OCI-M1 (cell line): ENCODE measurements around the gene LUM.
"Not testable (repeated sequence)": the region's sequence is repeated elsewhere in the genome, so short reads cannot be mapped to it uniquely, and the experiment has no call there.

Experiments used
- DNase-seq: peaks from one replicate; lab custom pipeline; 2025; lab: John Stamatoyannopoulos, UW

Gene LUM

DNA sequence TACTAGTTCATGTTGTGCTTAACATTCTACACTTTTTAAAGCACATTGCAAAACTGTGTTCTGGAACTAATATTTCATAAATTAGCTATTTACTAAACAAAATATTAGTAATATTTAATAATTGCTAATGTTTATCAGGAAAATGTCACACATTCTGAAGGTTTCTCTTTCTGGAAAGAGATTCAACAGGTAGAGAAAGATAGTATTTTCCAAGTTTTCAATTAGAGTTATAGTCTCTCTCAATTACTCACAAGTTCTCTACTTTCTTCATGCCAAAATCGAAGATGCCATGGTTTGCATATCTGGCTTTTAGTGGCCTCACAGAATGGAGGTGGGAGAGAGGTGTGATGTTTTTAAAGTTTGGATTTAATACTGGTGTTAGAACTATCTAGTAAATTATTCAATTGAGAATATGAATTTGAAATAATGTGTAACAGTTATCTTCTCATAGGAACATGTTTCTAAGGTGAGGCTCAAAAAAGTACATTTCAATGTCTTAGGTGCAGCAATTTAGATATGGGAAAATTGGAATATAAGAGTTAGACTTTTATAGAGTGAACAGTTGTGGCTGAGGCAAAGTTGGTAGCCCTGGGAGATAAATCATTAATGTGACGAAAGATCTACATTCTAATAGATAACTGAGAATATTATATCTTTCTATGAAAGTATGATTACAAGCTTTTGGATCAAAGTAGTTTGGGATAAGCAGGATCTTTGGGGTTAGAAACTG lies 1.5 kb downstream of the LUM start:
- no peak for DNase-seq

DNA sequence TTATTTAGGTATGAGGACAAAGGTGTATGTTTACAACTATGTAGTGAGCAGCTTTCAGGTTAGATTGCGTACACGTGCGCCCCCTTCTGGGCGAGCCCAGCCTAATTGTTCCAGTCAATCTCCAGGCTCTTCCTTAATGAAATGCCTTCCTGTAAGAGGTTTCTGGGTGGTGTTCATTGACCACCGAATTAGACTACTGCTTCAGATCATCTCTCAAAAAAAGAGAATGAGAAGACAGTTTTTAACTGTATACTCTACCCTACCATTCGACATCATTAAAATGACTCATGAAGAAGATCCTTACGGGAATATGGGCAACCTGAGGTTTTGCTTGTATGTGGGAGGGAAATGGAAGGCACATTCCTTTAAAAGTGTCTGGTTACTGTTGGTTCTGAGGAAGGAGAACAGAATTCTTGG lies 2.1 kb downstream of the LUM start:
- DNase-seq = peak; percentile 86

DNA sequence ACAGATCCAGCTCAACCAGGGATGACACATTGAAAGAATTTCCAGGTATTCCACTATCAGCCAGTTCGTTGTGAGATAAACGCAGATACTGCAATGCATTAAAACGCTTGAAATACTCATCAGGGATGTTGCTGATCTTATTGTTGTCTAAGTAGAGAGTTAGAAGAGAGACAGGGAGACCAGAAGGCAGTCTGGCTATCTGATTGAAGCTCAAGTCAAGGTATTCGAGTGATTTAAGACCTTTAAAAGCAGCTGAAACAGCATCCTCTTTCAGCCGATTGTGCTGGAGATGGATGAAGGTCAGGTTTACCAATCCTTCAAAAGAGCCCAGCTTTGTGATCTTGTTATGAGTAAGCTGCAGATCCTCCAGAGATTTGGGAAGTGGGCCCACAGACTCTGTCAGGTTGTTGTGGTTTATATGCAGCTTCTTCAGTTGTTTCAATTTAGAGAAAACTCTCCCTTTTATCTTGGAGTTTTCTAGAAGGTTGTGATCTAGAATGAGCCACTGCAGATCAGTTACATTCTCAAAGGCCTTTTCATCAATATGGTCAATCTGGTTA lies 3.0 kb downstream of the LUM start:
- DNase-seq = no peak

DNA sequence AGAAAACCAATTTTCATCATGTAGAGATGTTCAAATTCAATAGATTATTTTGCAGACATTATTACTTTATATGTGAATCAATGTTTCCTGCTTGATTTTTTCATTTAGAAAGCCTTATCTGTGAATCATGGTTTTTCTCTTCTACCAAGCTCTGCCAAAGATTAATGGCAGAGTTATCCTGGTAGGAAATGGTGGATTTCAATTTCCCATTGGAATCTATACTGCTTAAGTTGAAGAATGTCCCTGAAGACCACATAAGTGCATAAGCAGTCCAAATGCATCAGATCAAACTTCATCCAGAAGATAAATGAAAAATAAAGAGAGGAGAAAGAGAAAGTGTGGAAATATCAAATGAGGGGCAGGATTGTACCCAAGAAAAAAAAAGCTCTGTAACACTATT lies 5.0 kb downstream of the LUM start:
- DNase-seq = no peak

DNA sequence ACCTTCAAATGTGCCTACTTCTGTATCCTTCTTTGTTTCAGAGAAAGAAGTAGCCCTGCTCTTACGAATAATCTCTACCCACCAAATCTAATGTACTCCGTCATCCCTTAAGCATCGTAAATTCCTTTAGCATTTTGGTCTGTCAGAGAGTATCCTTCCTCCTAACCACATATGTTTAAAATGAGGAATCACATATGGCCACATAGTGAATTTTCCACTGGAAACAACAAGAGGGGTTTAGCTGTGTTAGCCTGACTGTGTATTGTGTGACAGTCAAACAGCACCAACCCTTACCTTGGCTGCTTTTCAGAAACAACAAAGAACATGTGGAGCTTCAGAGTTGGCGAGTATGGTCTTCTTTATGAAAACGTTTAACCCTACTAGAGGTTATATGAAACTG lies 5.5 kb downstream of the LUM start:
- DNase-seq = no peak

DNA sequence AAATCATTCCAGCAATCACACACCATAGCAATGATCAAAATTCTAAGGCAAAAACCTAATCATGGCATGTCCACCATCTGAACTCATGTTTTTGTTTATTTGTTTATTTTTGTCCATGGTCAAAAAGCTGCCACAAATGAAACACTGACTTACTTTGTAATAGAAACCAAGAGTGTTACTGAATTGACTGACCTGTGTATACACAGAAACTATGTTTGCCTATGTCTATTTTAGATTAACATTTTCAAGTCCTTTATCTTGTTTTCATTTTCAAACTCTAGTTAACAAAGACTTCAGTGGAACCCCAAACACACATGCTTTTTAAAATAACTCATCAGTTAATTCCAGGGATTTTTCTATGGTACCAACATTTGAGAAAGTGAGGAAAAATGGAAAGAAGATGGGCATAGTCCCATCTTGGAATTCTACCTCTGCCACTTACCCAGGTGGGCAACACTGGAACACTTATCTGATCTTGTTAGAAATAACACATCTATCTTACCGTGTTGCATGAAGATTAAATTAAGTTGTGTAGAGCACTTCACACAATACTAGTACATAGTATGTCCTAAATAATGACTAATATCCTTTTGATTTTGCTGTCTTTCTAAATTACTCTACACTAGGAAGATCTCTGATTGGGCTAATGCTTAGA lies 6.4 kb downstream of the LUM start:
- DNase-seq = no peak

DNA sequence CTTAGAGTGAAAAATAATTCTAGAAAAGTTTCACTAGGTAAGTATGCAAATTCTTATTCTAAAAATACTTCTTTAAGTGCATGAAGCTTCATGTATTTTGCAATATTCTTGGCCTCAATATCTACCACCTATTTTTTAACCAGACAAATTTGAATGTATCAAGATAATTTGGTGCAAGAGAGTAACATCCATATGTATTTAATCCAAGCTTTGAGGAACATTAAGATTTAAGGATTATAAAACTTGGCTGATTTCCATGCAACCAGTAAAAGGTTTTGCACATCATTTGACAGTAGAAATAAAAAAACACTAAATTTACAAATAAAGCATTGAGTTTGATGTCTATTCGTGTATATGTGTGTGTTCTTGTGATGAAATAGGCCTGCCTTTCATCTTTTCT lies 7.7 kb downstream of the LUM start:
- no peak for DNase-seq

DNA sequence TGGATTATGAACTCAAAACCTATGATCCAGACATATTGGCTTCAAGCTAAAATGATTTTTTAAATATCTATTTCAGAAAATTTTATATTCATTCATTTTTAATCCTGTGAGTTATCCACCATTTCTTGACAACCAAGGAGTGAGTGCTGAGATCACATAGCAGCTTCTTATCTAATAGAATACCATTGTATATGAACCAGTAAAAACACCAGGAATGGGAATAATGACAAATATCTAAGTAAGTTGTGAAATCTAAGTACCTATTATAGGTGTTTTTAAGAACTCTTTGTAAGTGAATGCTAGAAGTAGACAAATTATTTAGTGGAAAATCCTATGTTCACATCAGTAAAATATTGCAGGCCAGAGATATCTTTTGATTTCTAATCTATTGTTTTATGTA lies 8.2 kb downstream of the LUM start:
- no peak for DNase-seq

DNA sequence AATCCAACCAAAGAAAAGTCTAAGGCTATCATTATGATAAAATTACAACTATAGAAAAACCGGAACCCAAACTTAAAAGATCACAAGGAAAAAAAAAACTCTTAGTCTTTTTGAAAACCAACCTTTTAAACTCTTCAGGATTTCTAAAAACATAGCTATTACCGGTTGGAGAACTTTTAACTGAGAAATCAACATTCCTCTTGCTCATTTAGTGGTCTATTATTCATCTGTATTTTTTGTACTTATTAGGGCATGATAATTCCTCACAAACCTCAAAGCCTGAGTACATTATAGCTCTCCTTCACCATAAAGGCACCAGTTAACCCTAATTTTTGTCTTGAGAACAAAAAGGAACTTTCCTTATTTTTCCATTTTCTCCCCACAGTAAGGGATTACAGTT lies 10.4 kb downstream of the LUM start:
- DNase-seq = no peak

DNA sequence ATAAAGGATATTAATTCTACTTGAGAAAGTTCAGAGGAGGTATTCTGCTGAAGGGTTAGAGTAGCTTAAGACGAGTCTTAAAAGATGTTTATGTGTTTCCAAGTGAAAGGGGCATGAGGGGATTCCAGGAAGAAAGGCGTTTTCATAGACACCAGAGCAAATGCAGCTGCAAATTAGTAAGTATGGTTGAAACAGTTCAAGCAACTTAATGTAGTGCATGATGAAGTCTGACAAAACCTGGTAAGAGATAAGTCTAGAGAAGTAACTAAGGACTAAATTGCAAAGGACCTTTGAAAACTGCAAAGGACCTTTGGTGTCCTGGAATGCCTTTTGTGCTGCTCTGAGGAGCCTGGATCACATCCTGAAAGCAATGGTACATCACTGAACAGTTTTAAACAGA lies 11.5 kb downstream of the LUM start:
- DNase-seq = no peak

DNA sequence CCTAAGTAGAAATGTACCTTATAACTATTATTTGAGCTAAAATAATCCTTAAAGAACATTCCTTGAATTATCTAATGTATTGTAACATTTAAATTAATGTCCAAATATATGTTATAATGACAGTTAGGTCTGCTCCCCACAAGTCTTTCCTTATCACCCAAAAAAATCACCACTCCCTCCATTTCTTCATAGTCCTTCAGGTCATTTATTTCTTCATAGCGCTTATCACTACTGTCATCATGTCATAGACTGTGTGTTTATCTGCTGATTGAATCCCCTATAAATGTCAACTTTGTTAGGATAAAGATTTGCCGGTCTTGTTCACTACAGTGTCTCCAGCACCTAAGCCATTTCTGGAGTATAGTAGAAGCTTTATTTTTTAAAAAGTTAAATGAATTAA lies 12.0 kb downstream of the LUM start:
- no peak for DNase-seq

DNA sequence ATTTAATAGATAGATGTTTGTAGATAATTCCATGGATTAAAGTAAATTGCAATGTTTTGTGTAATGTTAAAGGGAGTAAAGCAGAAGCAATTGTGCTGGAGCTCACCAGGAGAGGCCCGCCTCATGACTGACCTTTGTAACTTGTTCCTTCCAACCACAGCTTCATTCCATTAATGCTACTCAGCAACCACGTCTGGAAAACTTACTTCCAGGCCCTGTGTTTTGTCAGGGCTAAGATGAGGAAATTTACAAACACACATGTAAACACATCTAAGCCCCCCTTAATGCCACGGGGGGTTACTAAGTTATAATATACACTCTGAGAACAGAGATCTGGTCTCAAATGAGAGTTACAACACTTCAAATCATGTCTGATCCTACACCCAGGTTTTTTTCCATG lies 12.4 kb downstream of the LUM start:
- no peak for DNase-seq

DNA sequence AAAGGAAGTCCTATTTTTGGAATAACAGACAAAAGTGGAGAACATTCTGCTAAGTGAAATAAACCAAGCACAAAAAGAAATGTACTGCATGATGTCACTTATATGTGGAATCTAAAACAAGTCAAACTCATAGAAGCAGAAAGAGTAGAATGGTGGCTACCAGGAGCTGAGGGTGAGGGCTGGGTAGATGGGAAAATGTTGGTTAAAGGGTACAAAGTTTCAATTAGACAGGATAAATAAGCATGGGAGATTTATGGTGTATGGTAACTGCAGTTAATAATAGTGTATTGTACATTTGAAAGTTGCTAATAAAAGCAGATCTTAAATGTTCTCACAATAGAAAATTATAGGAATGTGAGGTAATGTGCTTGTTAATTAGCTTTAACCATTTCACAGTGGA lies 12.8 kb downstream of the LUM start:
- peak; percentile 14 for DNase-seq

DNA sequence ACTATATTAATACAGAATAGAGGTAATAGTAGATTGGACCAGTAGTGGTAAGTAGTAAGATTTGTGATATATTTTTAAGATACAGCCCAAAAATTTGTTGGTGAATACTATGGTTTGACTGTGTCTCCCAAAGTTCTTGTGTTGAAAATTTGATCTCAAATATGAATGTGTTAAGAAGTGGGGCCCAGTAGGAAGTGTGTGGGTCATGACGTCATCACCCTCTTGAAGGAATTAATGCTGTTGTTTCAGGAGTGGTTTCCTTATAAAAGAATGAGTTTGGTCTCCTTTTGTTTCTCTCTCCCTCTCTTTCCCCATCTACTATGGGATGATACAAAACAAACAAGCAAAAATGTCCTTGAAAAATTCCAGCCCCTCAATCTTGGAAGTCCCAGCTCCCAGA lies 16.3 kb downstream of the LUM start:
- no peak for DNase-seq

DNA sequence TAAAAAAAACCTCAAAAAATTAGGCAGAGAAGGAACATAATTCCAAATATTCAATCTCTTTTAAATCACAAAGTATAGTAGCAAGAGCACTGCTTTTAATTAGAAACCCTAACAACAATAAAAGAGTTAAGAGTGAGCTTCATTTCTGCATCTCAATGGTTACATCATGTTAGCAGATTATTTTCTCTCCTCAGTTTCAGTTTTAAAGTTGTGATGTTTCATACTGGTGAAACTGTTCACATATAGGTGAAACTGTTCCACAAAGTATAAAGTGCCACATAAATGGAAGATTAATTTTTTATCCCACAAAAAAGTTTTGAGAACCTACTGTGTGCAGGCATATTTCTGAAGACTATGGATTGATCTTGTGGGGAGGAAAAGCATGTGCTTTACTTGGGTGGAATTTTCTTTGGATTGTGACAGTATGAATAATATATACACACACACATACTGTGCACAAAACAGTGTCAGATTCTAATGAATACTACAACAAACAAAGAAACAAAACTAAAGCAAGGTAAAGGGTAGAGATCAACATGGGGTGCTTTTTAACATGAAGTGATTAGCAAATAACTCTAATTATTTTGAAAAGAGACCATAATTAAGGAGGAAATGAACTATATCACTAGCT lies 17.1 kb downstream of the LUM start:
- DNase-seq = peak; percentile 28

DNA sequence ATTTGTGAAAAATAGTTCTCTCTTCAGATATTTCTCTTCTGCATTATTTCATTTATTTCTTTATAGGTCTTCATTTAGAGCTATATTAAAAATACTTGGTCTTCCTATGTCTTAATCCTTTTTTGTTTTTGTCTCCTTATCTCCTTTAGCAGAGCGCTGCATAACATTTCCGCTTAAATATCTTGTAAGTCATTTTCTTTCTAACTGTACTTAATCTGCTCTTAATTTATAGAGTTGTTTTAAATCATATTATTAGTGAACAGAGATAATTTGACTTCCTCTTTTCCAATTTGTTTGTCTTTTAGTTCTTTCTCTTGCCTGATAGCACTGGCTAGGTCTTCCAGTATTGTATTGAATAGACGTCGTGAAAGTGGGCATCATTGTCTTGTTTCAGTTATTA lies 18.0 kb downstream of the LUM start:
- no peak for DNase-seq

DNA sequence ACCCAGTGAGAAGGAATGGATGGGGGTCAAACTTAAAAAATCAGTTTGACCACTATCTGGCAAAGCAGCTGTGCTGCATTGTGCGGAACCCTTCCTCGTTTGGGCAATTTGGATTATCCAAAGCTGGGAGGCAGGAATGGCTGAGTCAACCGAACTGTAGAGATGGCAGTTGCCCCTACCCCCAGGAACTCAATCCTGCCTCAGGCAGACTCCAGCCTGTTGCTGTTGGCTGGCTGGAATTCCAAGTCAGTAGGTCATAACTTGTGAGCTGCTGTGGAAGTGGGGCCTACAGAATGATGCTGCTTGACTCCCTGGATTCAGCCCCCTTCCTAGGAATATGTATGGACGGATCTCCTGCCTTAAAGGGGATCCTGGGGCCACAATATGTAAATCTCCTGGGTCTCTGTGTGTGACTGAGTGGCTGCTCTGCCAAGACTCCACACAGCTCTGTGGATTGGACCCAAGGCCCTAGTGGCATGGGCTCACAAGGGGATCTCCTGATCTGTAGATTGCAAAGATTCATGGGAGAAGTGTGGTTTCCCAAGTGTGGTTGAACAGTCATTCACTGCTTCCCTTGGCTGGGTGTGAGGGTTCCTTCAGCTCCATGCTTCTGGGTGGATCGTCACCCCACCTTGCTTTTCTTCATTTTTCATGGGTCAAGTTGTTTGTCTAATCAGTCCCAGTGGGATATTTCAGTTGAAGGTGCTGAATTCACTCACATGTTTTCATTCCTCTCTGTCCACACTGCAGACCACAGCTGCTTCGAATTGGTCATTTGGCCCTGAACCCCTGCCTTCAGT lies 19.2 kb downstream of the LUM start:
- DNase-seq = no peak

DNA sequence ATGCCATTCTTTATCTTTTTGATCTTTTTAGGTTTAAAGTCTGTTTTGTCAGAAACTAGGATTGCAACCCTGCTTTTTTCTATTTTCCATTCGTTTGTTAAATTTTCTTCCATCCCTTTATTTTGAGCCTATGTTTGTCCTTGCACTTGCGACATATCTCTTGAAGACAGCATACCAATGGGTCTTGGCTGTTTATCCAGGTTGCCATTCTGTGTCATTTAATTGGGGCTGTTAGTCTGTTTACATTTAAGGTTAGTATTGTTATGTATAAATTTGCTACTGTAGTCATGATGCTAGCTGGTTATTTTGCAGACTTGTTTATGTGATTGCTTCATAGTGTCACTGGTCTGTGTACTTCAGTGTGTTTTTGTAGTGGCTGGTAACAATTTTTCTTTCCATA lies 21.3 kb downstream of the LUM start:
- DNase-seq = not testable (repeated sequence)

DNA sequence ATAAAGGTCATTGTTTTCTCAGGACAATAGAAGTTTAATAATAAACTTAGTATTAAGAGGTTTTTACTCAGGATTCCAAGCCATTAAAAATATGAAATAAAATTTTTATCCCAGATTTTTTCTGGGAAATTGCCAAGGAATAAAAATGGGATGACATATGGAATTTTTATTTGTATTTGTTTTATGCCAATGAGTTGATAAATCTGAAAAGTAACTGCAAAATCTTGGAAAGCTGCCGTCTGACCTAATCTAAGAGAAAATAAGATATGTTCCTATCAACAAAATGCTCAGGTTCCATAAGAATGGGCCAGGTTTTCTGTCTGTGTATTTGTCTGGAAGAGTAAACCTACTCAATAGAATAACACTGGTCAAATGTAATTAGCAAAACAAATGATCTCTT lies 31.3 kb downstream of the LUM start:
- DNase-seq = no peak

DNA sequence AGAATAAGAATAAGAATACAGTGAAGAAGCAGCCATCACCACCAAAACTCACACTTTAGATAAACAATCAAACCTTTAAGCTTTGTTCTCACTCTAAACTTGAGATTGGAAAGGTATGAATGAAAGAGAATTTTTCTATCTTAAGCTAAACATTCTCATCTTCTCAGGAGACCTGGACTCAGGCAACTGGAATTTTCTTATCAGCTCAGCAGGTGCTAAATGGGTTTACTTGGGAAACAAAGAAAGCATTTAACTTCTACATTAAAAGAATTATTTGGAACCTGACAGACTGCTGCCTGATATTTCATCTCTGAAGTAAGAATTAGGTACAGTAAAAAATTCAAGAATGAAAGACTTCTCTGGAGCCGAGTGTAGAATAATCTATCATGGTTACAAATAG lies 32.8 kb downstream of the LUM start:
- no peak for DNase-seq

DNA sequence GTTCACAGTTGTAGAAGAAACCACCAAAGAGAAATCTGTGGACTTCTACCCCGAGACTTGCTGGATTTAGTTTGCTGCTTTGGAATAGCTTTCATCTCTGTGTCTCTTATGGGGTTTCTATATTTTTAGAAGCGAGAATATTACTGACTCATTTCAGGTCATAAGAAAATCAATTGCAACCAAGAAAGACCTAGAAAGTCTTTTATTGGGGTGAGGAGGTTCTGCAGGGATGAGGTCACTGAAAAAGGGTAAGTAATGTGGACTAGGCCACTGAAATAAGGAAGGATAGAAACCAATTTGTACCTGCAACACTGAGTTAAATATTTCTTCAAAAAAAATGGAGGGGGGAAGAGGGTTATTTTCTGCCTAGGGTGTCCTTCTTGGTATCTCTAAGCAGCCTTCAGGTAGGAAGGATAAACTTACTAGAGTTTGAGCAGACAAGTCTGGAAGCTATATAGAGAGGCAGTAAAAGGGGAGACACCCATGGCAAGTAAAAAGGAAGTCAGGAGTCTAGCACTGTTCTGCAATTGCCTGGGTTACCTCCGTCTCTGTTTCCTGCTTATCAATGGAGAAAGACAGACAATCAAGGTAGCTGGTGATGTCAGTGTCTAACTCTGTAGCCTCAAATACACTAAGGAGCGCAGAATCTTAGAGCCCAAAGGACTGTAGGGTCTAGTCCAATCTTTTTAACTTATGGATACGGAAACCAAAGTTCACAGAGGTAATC lies 33.9 kb downstream of the LUM start:
- no peak for DNase-seq

DNA sequence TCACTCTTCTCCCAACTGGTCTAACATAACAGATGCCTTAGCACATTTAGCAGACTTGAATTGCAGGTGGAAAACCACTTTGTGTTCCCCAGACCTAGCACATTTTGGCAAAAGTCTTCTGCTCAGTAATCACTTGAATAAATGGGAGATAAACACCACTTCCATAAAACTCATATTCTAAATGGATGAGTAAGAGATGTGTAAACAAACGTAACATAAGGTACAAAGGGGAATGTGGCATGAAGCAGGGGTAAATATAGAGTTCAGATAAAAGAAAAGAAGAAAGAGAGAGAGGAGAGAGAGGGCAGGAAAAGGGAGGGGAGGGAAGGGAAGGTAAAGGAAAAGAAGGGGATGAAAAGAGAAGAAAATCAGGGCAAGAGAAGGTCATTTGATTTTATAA lies 36.4 kb downstream of the LUM start:
- no peak for DNase-seq
